Mesendoderm (in vitro differentiated cells): ENCODE results near the gene ADAM23.

Experiments
- DNase-seq: peaks from one replicate; pipeline ENCODE4 v3.0.0; 2013
- H2AK5ac ChIP-seq: 2 replicates; pipeline ENCODE4 v1.6.1; 2013; ENCODE audit warnings: low read length, inconsistent platforms
- H2BK120ac ChIP-seq: 2 replicates; pipeline ENCODE4 v1.6.1; 2013; ENCODE audit warnings: low read depth, mild to moderate bottlenecking, low read length, moderate library complexity, mixed read lengths
- H2BK15ac ChIP-seq: replicated peaks from 2 replicates; pipeline ENCODE4 v1.6.1; 2013; ENCODE audit warnings: low read depth, mild to moderate bottlenecking, moderate library complexity
- H2BK5ac ChIP-seq: 2 replicates; pipeline ENCODE4 v1.6.1; 2013; ENCODE audit warnings: low read length, inconsistent platforms
- H3K18ac ChIP-seq: 2 replicates; pipeline ENCODE4 v1.6.1; 2013; ENCODE audit warnings: mild to moderate bottlenecking, low read length, mixed read lengths
- H3K23ac ChIP-seq: one replicate; pipeline ENCODE4 v1.6.1; 2013; ENCODE audit warnings: low read length
- H3K27ac ChIP-seq: 2 replicates; pipeline ENCODE4 v1.5.1; 2013; ENCODE audit warnings: low read depth, mild to moderate bottlenecking, inconsistent platforms, low read length, moderate library complexity
- H3K27me3 ChIP-seq: 2 replicates; pipeline ENCODE4 v1.6.1; 2013; ENCODE audit warnings: low read length, control low read depth, mild to moderate bottlenecking, inconsistent platforms; ENCODE audit not compliant: insufficient read depth, poor library complexity
- H3K36me3 ChIP-seq: 2 replicates; pipeline ENCODE4 v1.6.1; 2013; ENCODE audit warnings: low read length, inconsistent platforms; ENCODE audit not compliant: control insufficient read depth, insufficient read depth
- H3K4ac ChIP-seq: one replicate; pipeline ENCODE4 v1.6.1; 2013; ENCODE audit warnings: low read depth, mild to moderate bottlenecking, low read length, moderate library complexity
- H3K4me1 ChIP-seq: 2 replicates; pipeline ENCODE4 v1.6.1; 2013; ENCODE audit warnings: low read depth, low read length, inconsistent platforms; ENCODE audit not compliant: control insufficient read depth
- H3K4me2 ChIP-seq: 2 replicates; pipeline ENCODE4 v1.6.1; 2013; ENCODE audit warnings: low read length
- H3K4me3 ChIP-seq: 2 replicates; pipeline ENCODE4 v1.5.1; 2013; ENCODE audit warnings: mild to moderate bottlenecking, low read length
- H3K56ac ChIP-seq: one replicate; pipeline ENCODE4 v1.6.1; 2013; ENCODE audit warnings: low read length
- H3K79me1 ChIP-seq: 2 replicates; pipeline ENCODE4 v1.6.1; 2013; ENCODE audit warnings: low read length, inconsistent platforms
- H3K79me2 ChIP-seq: 2 replicates; pipeline ENCODE4 v1.6.1; 2013; ENCODE audit warnings: mild to moderate bottlenecking, low read length; ENCODE audit not compliant: control insufficient read depth, insufficient read depth
- H3K9ac ChIP-seq: 2 replicates; pipeline ENCODE4 v1.6.1; 2013; ENCODE audit warnings: low read length, inconsistent platforms
- H4K5ac ChIP-seq: one replicate; pipeline ENCODE4 v1.6.1; 2013; ENCODE audit warnings: low read length
- H4K8ac ChIP-seq: one replicate; pipeline ENCODE4 v1.6.1; 2013; ENCODE audit warnings: low read depth, mild to moderate bottlenecking, control low read depth, low read length, moderate library complexity
- WGBS: extraction: QIAGEN DNeasy Blood & Tissue Kit; methylation state at CpG from one replicate; pipeline ENCODE4 v1.1.7; 2013; ENCODE audit warnings: low lambda C conversion rate, missing lambda C conversion rate; ENCODE audit not compliant: insufficient coverage; ENCODE audit errors: extremely low coverage; 5-methylcytosine and 5-hydroxymethylcytosine counted together

The ADAM23 gene

DNA sequence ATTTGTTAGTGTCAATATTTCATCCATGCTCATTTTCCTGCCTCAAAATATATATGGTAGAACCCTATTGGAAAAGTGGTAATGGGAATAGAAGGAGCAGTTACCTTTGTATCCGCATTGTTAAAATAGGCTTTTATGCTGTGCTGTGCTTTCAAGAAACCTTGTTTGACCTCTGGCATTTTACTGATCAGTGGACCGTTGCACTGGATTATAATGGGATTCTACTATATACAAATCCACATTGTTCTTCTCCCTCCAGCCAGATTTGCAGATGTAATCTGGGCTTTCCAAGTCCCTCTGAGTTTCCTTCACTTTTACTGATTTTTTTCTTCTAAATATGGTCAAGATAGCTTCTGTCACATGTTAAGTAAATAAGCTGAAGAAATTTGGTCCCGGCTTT is 175.7 kb downstream of the ADAM23 start:
- no peaks in the 10 kb centered on the region for H3K79me1 ChIP-seq
- no peak overlapping the region for H3K23ac ChIP-seq
- H2BK15ac ChIP-seq: no peak overlapping the region
- no peak overlapping the region for H3K4ac ChIP-seq
- no peak overlapping the region for H3K18ac ChIP-seq
- no peaks in the 10 kb centered on the region for H3K79me2 ChIP-seq
- H3K4me1 ChIP-seq: no peaks in the 10 kb centered on the region
- H3K27ac ChIP-seq: no peak overlapping the region
- H3K9ac ChIP-seq: no peak overlapping the region
- DNase-seq: no peak
- no peaks in the 10 kb centered on the region for H3K27me3 ChIP-seq
- no peak overlapping the region for H3K56ac ChIP-seq
- H4K8ac ChIP-seq: no peak overlapping the region
- no peak overlapping the region for H3K4me3 ChIP-seq
- no peaks in the 10 kb centered on the region for H3K36me3 ChIP-seq
- no CpG with 5 or more reads among the region's 3 CpGs for WGBS
- no peak overlapping the region for H3K4me2 ChIP-seq
- no peak overlapping the region for H4K5ac ChIP-seq
- H2BK5ac ChIP-seq: no peak overlapping the region
- no peak overlapping the region for H2AK5ac ChIP-seq
- no peak overlapping the region for H2BK120ac ChIP-seq

DNA sequence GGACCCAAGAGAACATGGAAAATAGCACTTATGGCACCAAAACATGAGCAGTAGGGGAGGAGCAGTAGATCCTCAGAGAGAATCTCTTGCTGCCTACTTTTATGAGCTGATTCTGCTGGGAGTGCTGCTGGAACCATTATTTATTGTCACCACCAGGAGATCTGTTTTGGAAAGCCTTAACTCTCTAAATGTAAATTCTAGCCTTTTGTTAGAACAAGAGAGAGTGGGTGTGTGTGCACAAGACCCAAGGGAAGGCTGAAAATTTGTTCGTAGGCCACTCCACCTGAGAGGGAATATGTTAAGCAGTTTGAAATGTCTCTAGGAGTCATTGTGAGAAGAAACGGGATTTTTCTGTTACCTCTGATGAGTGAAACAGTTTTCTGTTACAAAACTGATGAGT is 182.8 kb downstream of the ADAM23 start:
- Histone ChIP-seq H3K4me2 (no peak overlapping the region), H2BK5ac (no peak overlapping the region), H3K36me3 (no peaks in the 10 kb centered on the region), H3K27ac (no peak overlapping the region), H4K5ac (no peak overlapping the region), H3K79me1 (no peaks in the 10 kb centered on the region), H3K27me3 (no peaks in the 10 kb centered on the region), H3K4me1 (no peaks in the 10 kb centered on the region), H2AK5ac (no peak overlapping the region), H2BK120ac (no peak overlapping the region), H3K4ac (no peak overlapping the region), H3K18ac (no peak overlapping the region), H3K4me3 (no peak overlapping the region), H4K8ac (no peak overlapping the region), H2BK15ac (no peak overlapping the region), H3K56ac (no peak overlapping the region), H3K23ac (no peak overlapping the region), H3K79me2 (no peaks in the 10 kb centered on the region), H3K9ac (no peak overlapping the region)
- no peak for DNase-seq
- no CpG with 5 or more reads among the region's 2 CpGs for WGBS

DNA sequence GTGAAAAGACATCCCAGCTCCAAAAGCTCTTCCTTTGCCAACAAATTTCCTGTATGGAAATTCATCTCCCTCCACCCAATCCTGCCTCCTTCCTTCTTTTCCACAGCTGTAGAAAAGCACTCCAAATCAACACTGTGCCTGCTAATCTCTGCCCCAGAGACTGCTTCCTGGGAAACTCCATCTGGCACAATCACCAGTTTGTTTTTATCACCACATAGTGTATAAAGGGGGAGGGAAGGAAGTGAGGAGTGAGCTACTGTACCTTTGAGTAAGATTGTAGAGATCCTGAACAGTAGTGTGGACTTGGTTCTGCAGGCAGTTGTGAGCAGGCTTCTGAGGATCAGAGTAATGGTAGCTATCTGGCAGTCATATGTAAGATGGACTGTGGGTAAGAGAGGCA is 184.3 kb downstream of the ADAM23 start:
- Histone ChIP-seq H3K23ac (no peak overlapping the region), H3K9ac (no peak overlapping the region), H3K56ac (no peak overlapping the region), H3K4ac (no peak overlapping the region), H2BK120ac (no peak overlapping the region), H2BK5ac (no peak overlapping the region), H3K4me2 (no peak overlapping the region), H3K27me3 (no peaks in the 10 kb centered on the region), H3K79me2 (no peaks in the 10 kb centered on the region), H2BK15ac (no peak overlapping the region), H2AK5ac (no peak overlapping the region), H3K18ac (no peak overlapping the region), H3K79me1 (no peaks in the 10 kb centered on the region), H4K8ac (no peak overlapping the region), H3K4me3 (no peak overlapping the region), H4K5ac (no peak overlapping the region), H3K27ac (no peak overlapping the region), H3K36me3 (no peaks in the 10 kb centered on the region), H3K4me1 (no peaks in the 10 kb centered on the region)
- DNase-seq: no peak

DNA sequence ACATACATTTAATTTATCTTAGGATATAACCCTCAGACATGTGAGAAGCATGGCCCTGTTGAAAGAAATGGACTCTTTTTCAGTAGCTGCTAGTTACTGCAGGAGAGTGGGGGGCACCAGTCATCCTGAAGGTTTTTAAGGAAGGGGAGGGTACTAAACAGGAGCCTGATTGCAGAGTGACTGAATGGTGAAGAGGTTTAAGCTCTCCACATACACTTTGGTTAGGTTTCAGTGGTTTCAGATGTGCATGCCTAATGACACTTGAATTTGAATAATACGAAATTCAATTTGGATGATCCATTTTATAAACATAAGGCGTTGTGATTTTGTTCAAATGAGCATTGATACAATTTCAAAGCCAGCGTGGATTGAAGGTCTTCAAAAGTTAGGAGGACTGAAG is 188.0 kb downstream of the ADAM23 start:
- Histone ChIP-seq H3K4me3 (no peak overlapping the region), H3K27ac (no peak overlapping the region), H3K4ac (no peak overlapping the region), H3K56ac (no peak overlapping the region), H2BK5ac (no peak overlapping the region), H3K4me2 (no peak overlapping the region), H3K9ac (no peak overlapping the region), H3K4me1 (no peaks in the 10 kb centered on the region), H3K23ac (no peak overlapping the region), H4K5ac (no peak overlapping the region), H3K36me3 (no peaks in the 10 kb centered on the region), H2BK120ac (no peak overlapping the region), H3K18ac (no peak overlapping the region), H3K79me1 (no peaks in the 10 kb centered on the region), H3K79me2 (no peaks in the 10 kb centered on the region), H2AK5ac (no peak overlapping the region), H2BK15ac (no peak overlapping the region), H3K27me3 (no peaks in the 10 kb centered on the region), H4K8ac (no peak overlapping the region)
- DNase-seq: no peak
- no CpG with 5 or more reads among the region's 3 CpGs for WGBS

GRCh38 chr2:206635015-206635414 is 191.7 kb downstream of the ADAM23 start:
- Histone ChIP-seq H4K5ac (no peak overlapping the region), H2BK120ac (no peak overlapping the region), H3K79me2 (no peaks in the 10 kb centered on the region), H3K27ac (no peak overlapping the region), H3K4me3 (no peak overlapping the region), H3K56ac (no peak overlapping the region), H3K4ac (no peak overlapping the region), H3K4me2 (no peak overlapping the region), H3K36me3 (no peaks in the 10 kb centered on the region), H2BK5ac (no peak overlapping the region), H2AK5ac (no peak overlapping the region), H3K27me3 (no peaks in the 10 kb centered on the region), H3K79me1 (no peaks in the 10 kb centered on the region), H3K4me1 (no peaks in the 10 kb centered on the region), H3K9ac (no peak overlapping the region), H3K23ac (no peak overlapping the region), H3K18ac (no peak overlapping the region), H2BK15ac (no peak overlapping the region), H4K8ac (no peak overlapping the region)
- no CpG with 5 or more reads among the region's 1 CpG for WGBS
- no peak for DNase-seq

- H2BK120ac ChIP-seq: no peak overlapping the region
- DNase-seq: no peak
- no peaks in the 10 kb centered on the region for H3K4me1 ChIP-seq
- no peaks in the 10 kb centered on the region for H3K79me2 ChIP-seq
- no peaks in the 10 kb centered on the region for H3K79me1 ChIP-seq
- H3K4ac ChIP-seq: no peak overlapping the region
- no peak overlapping the region for H3K4me2 ChIP-seq
- no peak overlapping the region for H3K23ac ChIP-seq
- H3K56ac ChIP-seq: no peak overlapping the region
- H3K27ac ChIP-seq: no peak overlapping the region
- H3K27me3 ChIP-seq: peaks cover 13% of the 10 kb centered on the region
- no peak overlapping the region for H2BK5ac ChIP-seq
- no peak overlapping the region for H3K4me3 ChIP-seq
- no peak overlapping the region for H4K8ac ChIP-seq
- H2BK15ac ChIP-seq: no peak overlapping the region
- no peak overlapping the region for H3K9ac ChIP-seq
- no peak overlapping the region for H4K5ac ChIP-seq
- no peak overlapping the region for H3K18ac ChIP-seq
- no peaks in the 10 kb centered on the region for H3K36me3 ChIP-seq
- no CpG with 5 or more reads among the region's 2 CpGs for WGBS
- H2AK5ac ChIP-seq: no peak overlapping the region
These were observed 196.3 kb downstream of the ADAM23 start for GRCh38 chr2:206639636-206640035.
